ENCODE results near the gene FOXO3. TPM values are rescaled to one million over a fixed set of nuclear protein-coding genes. Genes with fewer than 3 reads are reported as not detected.
"Not testable (repeated sequence)": the region's sequence is repeated elsewhere in the genome, so short reads cannot be mapped to it uniquely, and the experiment has no call there.

FOXO3 gene
- total and polyA plus RNA-seq, 3 donors from 2014 or later = 27.5 to 112 (median 81.5) TPM

GRCh38 chr6:108535114-108535742 lies 25.5 kb upstream of the FOXO3 start:
- intact Hi-C loops (cut with DNase I; ENCODE audit: low total_unique reads) = no loop called here
- no peaks in the 10 kb centered on the region for H3K27me3 ChIP-seq
- no peak for DNase-seq
- no peaks in the 10 kb centered on the region for H3K9me3 ChIP-seq
- no peak overlapping the region for H3K27ac ChIP-seq
- H3K36me3 ChIP-seq (ENCODE audit: low read depth, missing control alignments) = no peaks in the 10 kb centered on the region
- TF ChIP-seq CTCF (IDR thresholded peaks at IDR 0.05) = no peak
- no peak for TF ChIP-seq POLR2A (IDR thresholded peaks at IDR 0.05)
- 89 to 93% methylated on average over 11 of the region's 11 CpGs for WGBS, 2 donors
- H3K4me3 ChIP-seq = no peak overlapping the region
- no peaks in the 10 kb centered on the region for H3K4me1 ChIP-seq

GRCh38 chr6:108535920-108536535 lies 24.7 kb upstream of the FOXO3 start:
- H3K9me3 ChIP-seq; intact Hi-C loops (cut with DNase I; ENCODE audit: low total_unique reads); H3K4me3 ChIP-seq; H3K27me3 ChIP-seq; DNase-seq; H3K4me1 ChIP-seq; H3K27ac ChIP-seq; H3K36me3 ChIP-seq (ENCODE audit: low read depth, missing control alignments): not testable (repeated sequence)
- WGBS, 2 donors = 91 to 93% methylated on average over 4 of the region's 4 CpGs

- no peaks in the 10 kb centered on the region for H3K9me3 ChIP-seq
- DNase-seq = peak; percentile 84
- 31 to 46% methylated on average over 5 of the region's 5 CpGs for WGBS, 2 donors
- no peaks in the 10 kb centered on the region for H3K27me3 ChIP-seq
- no peak overlapping the region for H3K4me3 ChIP-seq
- no peak overlapping the region for H3K27ac ChIP-seq
- TF ChIP-seq CTCF (IDR thresholded peaks at IDR 0.05) = peak; percentile 67 to 94 (median 89)
- TF ChIP-seq POLR2A (IDR thresholded peaks at IDR 0.05) = no peak
- no peaks in the 10 kb centered on the region for H3K4me1 ChIP-seq
- H3K36me3 ChIP-seq (ENCODE audit: low read depth, missing control alignments) = no peaks in the 10 kb centered on the region
- intact Hi-C loops (cut with DNase I; ENCODE audit: low total_unique reads) = loop anchor here (5.0 kb wide), 4 partner anchors 295 to 530 kb away; no protein-coding TSS in a partner anchor
Observed at GRCh38 chr6:108541843-108542759, 18.6 kb upstream of the FOXO3 start.

GRCh38 chr6:108543175-108543940 lies 17.4 kb upstream of the FOXO3 start:
- Histone ChIP-seq H3K36me3 (ENCODE audit: low read depth, missing control alignments) (no peaks in the 10 kb centered on the region), H3K4me1 (no peaks in the 10 kb centered on the region), H3K27ac (no peak overlapping the region), H3K27me3 (no peaks in the 10 kb centered on the region), H3K4me3 (no peak overlapping the region), H3K9me3 (no peaks in the 10 kb centered on the region)
- 78 to 88% methylated on average over 7 of the region's 7 CpGs for WGBS, 2 donors
- TF ChIP-seq POLR2A (IDR thresholded peaks at IDR 0.05) (no peak), CTCF (IDR thresholded peaks at IDR 0.05) (no peak)
- no peak for DNase-seq
- intact Hi-C loops (cut with DNase I; ENCODE audit: low total_unique reads) = loop anchor here (5.0 kb wide), 4 partner anchors 294 to 529 kb away; no protein-coding TSS in a partner anchor

Measured in testis (tissue), 3 donors.